HG03045 (cell line): ENCODE results near the gene XIAP.

Experiments
- ATAC-seq: cut with Tn5 transposase; IDR thresholded peaks from one replicate; pipeline ENCODE4 v1.9.1; 2021; ENCODE audit warnings: mild to moderate bottlenecking, moderate library complexity; ENCODE audit not compliant: unreplicated experiment

Gene XIAP

DNA sequence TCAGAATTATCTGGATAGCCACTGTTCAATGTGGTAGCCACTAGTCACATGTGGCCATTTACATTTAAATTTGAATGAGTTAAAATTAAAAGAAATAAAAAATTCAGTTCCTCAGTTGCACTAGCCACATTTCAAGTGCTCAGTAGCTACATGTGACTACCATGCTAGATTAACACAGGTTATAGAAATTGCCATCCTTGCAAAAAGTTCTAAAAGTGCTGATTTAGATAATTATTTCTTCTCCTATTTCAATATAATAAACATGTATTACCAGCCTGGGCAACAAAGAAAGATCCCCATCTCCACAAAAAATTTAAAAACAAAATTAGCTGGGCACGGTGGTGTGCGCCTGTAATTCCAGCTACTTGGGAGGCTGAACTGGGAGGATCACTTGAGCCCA, 90.0 kb downstream of the XIAP start:
- no peak for ATAC-seq

DNA sequence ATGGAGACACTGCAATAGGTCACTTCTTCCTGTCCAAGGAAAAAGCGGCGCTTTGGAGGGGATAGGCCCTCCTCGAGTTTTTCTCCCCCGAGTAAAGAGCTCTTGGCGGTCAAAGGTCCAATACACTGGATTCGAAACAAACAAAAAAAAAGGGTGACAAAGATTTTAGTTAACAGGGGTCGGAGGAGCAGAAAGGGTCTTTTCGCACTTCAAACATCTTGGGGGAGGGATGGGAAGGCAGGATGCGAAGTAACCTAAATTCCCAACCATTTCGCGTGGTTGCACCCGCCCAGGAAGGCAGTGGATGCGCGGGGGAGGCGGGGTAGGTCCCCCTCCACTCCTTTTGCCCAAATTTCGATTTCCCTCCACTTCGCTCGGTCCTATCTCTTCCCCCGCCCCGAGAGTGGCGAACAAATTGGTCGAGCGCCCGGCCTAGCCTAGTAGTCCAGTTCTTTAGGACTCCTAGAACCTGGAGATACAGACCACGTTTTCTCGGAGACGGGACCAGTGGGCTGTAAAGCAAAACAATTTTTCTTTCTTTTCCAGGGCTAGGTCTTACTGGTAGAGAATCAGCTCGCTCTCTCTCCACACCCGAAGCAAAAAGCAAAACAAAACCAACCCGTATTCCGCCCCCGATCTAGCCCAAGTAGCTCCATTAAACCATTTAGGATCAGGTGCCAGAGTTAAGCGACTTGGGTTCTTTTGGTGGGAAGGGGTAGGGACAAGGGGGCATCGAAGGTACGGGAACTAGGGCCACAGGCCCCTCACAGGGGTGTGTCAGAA, 99.6 kb downstream of the XIAP start:
- ATAC-seq = no peak

DNA sequence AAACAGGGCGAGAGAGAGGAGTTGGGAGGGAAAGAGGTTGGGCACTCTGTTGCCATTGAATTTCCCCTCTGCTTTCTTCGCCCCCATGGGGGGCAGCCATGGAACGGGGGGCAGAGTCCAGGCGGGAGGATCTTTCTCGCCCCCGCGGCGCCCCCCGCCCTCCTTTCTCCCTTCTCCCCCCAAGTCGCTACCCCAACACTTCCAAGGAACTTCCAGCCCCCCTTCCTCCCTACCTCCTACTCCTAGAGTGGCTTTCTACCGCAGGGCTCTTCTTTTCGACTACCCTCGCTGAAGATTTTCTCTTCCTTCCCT, 101.1 kb downstream of the XIAP start:
- ATAC-seq = no peak

DNA sequence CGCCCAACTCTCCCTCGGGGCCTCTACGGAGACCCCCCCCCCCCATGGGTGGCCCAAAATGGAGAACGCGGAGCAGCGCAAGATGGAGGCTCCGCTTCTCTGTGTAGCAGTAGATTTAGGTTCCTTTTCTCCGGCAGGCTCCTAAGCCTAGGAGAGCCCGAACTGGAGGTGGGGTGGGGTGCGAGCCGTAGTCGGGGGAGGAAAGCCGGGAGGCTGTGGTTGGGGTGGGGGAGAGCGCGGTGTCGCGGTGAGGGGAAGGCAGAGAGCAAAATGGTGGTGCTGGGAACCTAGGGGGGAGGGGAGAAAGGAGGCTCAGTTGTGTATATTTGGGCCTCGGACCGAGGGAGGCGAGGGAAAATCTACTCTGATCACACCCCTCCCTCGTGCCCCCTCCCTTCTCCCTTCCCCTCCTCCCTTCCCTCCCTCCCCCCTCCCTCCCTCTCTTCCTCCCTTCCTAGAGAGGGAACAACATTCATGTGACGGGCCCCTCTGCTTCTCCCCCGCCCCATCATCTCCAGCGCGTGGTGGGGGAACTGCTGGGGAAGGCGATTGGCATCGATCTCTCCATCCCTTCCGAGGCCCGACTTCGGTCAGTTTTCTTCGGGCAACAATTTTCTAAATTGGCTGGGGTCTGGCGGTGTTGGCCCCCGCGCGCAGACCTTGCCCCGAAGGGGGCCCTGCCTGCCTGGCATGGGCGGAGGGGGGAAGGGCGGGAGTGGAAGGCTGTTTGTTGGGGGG, 101.6 kb downstream of the XIAP start, which contains the start of gene STAG2:
Gene STAG2, plus strand, starts transcription at position 439 of the 738 bp plus-strand sequence. CDS start 60,922 bp downstream, outside the sequence.
- ATAC-seq = no peak

DNA sequence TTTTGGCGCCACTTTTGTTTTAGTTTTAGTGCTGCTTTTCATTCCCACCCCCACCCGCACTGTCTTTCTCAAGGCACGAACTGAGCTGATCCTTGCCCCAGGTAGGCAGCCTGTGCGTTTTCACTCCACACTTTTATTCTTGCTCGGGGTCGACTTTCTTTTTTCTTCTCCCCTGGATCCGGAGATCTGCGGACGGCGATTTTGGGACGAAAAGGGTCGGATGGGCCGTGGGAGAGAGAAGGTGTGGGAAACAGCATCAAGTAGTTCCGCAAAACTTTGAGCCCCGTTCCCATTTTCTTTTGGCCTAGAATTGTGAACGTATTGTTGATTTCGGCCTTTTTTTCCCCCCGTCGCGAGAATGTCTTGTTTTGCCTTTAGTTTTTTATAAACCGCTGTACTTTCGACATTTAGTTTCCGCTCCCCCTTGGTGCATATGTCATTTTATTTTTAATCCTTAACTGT, 102.2 kb downstream of the XIAP start:
- ATAC-seq = no peak

DNA sequence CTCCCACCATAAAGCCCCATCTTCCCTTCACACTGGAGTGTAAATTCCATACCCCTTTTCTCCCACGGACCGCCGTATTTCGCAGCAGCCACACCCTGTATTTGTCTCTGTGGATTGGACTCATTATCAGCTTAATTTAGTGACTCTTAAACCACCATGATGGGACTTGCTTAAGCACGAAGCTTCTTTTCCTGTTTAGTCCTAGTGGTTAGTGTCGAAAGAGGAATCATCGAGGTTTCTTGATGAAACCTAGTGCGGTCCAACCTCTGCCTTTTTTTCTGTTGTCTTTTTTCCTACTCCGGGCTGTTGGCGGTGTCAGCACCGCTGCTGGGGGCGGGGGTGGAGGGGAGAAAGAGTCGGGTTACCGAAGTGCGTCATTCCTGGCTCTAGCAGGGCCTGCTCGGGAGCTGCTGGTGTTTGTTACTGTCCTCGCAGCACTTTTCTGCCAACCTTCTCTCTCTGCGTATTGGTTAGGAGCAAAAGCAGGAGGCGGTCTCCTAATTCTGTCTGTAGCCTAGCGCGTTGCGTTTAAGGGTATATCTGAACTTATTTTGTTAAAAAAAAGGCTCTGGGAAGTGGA, 103.0 kb downstream of the XIAP start:
- ATAC-seq = peak; percentile 59
